SK-MEL-5 (cell line): ENCODE data around the gene SLC22A9. TPM values are rescaled to one million over a fixed set of nuclear protein-coding genes. Genes with fewer than 3 reads are reported as not detected.
"Not testable (repeated sequence)": the region's sequence is repeated elsewhere in the genome, so short reads cannot be mapped to it uniquely, and the experiment has no call there.

ENCODE experiments used
- DNase-seq: peaks from one replicate; pipeline ENCODE4 v3.0.0-alpha.2; 2016; ENCODE audit warnings: low read depth, low spot score
- in situ Hi-C: cut with HindIII; loops from 2 replicates; pipeline ENCODE4 v1.10.0; 2016; ENCODE audit warnings: low sequenced_read_pairs, high pct_unique_total_duplicates, low pct_unique_long_range_greater_than_20kb
- polyA plus RNA-seq, 2 experiments: library from polyadenylated mRNA; depleted of rRNA; stranded (reverse); fragments of >200 nt; gene quantifications; 2 replicates each; pipeline ENCODE4 v1.2.3, GENCODE V29; 2015
- total RNA-seq: library from RNA; depleted of rRNA; stranded (reverse); fragments of >200 nt; shearing (Covaris generic); gene quantifications from 2 replicates; pipeline ENCODE4 v1.2.3, GENCODE V29; 2014; rRNA removed

Gene SLC22A9
- not detected in 2 replicates for total RNA-seq
- not detected in 2 replicates for polyA plus RNA-seq (2015; cell fraction: cytosol; rRNA removed)
- polyA plus RNA-seq (2015; cell fraction: nucleus; rRNA removed) = not detected in 2 replicates

DNA sequence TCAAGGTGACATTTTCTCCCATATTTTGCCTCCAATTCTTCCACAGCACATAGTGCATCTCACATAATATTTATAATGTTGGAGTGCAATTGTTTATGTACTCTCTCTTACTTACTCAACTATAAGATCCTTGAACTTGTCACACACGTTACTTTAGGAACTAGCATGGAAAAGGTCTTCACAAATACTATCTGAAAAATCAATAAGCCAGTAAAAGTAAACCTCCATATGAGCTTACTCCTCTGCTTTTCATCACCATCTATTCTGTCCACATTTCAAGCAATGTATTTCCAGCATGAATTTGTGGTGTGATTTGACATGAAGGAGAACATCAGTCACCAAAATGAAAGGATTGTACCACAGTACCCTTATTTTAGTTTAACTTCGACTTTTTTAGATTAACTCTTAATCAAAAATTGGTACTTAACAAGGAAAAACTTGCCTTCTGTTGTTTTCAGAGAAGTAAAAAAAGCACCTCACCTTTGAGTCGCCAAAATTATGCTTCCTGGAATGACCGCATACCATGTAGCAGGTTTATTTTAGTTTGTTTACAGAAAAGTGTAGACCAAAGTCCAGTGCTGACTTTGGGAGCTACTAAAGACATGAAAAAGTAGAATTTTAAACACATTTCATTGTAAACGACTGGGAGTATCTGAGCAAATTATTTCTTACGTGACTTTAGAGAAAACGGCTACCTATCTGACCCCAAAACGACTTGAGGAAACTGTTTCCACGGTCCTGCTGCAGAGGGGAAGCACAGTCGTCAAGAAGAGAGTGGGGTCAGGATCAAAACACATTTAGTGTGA lies at the start of gene SLC22A9:
TSS of gene SLC22A9 (plus strand) at position 621 of the 806 bp plus-strand sequence. CDS start 272 bp downstream, outside the sequence.
- in situ Hi-C loops = no loop called here
- no peak for DNase-seq

DNA sequence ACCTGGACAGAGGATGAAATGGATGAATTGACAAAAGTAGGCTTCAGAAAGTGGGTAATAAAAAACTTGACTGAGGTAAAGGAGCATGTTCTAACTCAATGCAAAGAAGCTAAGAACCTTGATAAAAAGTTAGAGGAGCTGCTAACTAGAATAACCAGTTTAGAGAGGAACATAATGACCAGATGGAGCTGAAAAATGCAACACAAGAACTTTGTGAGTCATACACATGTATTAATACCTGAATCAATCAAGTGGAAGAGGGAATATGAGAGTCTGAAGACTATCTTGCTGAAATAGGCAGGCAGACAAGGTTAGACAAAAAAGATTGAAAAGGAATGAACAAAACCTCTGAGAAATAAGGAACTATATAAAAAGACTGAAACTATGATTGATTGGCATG lies 47.9 kb upstream of the SLC22A9 start:
- in situ Hi-C loops = no loop called here
- DNase-seq = no peak

DNA sequence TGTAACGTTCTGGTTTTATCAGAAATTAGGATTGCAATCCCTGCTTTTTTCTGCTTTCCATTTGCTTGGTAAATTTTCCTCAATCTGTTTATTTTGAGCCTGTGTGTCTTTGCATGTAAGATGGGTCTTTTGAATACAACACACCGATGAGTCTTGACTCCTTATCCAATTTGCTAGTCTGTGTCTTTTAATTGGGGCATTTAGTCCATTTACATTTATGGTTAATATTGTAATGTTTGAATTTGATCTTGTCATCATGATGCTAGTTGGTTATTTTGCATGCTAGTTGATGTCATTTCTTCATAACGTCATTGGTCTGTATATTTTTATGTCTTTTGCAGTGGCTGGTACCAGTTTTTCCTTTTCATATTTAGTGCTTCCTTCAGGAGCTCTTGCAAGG lies 34.5 kb upstream of the SLC22A9 start:
- in situ Hi-C loops, DNase-seq: not testable (repeated sequence)

DNA sequence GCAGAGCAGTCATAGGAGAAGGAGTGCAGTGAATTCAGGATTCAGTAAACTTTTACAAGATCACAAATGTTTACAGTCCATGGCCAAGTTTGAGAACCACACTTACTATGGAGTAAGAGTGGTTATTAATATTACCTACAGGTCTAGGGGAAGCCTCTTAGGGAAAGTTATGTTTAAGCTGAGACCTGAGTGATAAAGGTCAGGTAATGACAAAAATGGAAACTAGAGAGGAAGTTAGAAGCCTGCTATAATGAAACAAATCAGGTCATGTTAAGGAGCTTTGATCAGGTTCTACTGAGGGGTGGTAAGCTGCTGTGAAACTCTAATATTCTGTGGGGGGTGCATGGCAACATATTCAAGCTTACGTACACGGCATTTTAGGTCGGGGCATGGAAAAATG lies 32.5 kb upstream of the SLC22A9 start:
- in situ Hi-C loops = no loop called here

DNA sequence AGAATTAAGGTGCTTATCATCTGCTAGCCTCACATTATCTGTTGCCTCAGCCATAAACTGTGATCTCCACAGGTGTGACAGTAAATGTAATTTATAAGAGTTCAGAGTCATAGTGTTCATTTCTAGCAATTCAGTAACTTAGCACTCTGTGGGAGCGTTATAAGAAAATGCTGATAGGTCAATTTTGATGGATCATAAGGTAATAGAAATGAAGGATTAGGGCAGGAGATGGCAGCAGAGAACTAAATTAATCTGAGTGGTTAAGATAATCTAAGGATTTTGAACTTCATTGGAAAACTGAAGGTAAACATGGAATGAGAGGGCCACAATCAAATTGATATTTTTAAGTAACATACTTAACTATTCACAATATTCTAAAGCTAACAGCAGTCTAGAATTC lies 26.5 kb upstream of the SLC22A9 start:
- no peak for DNase-seq
- in situ Hi-C loops = no loop called here

More for the DNA sequence above, 32.5 kb upstream of the SLC22A9 start:
- DNase-seq = no peak

DNA sequence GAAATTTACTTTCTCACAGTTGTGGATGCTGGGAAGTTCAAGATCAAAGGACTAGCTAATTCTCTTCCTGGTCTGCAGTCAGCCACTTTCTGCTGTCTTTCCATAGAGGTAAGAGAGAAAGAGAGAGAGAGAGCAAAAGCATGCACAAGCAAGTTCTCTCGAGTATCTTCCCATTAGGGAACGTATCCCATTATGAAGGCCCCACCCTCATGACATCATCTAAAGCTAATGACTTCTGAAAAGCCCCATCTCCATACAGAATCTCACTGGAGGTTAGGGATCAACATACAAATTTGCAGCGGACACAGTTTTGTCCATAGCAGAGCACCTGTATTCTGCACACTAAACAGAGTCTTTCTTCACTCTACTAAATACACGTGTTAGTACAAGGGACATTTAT lies 17.4 kb upstream of the SLC22A9 start:
- DNase-seq = no peak
- in situ Hi-C loops = no loop called here

DNA sequence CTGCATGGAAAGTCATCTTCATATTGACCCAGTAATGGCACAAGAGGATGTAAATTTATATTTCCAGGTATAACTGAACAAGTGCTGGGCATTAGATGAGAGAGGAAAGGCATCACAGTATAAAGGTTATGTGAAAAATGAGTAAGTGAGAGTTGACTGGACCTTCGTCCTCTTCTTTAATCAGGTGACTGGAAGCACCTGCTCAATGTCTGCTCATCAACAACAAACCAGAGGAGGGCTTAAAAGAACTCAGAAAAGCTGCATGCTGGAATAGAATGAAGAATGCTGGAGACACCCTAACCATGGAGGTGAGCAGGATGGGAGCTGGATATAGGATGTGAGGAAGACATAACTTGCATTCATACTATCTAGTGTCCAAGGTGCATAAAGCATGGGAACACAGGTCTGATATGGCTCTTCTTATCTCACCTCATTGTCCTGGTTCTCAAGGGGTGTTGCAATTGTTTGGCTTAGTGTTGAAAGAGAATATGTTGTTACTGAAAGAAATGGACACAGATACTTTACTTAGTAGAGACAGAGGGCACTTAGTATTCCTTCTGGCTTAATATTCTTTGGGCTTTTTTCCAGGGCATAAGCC lies 7.3 kb upstream of the SLC22A9 start:
- in situ Hi-C loops = no loop called here
- no peak for DNase-seq

DNA sequence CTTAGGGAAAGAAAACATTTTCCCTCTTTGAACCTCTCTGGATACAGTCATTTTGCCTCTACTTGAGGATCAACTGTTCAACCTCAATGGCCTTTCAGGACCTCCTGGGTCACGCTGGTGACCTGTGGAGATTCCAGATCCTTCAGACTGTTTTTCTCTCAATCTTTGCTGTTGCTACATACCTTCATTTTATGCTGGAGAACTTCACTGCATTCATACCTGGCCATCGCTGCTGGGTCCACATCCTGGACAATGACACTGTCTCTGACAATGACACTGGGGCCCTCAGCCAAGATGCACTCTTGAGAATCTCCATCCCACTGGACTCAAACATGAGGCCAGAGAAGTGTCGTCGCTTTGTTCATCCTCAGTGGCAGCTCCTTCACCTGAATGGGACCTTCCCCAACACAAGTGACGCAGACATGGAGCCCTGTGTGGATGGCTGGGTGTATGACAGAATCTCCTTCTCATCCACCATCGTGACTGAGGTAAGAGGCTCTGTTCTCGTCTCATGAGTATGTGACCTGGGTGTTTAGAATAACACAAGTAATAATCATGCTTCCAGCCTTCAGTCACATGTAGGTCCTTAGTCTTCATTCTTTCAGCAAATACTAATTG lies 495 bp downstream of the SLC22A9 start:
- no peak for DNase-seq
- in situ Hi-C loops = no loop called here

DNA sequence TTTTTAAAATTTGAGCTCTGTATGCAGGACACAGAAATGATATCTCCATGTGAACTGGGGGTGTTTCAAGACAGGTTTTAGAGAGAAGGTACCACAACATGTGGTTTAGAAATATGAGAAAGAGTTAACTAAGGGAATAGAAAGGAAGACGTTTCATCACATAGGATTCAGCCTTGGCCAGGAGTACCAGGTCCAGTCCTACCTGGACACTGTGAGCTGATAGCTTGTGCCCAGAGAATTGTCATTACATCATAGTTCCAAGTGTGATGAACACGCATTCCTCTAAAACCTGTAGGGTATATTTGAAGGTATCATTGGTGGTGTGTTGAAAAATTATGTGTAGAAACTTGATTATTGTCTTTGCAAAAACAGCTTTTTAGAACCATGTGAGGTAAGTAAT lies 1.8 kb downstream of the SLC22A9 start:
- in situ Hi-C loops = no loop called here
- no peak for DNase-seq

DNA sequence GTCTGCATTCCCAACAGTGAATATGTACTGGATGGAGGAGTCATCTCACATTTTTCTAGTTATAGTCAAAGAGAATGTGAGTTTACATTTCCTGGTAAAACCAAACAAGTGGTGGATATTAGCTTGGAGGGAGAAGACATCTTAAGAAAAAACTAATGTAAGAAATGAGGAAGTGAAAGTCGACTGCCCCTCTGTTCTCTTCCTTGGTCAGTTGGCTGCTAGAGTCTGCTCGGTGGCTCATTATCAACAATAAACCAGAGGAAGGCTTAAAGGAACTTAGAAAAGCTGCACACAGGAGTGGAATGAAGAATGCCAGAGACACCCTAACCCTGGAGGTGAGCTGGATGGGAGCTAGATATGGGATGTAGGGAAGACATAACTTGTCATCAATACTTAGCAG lies 5.8 kb downstream of the SLC22A9 start:
- in situ Hi-C loops = no loop called here
- DNase-seq = no peak

DNA sequence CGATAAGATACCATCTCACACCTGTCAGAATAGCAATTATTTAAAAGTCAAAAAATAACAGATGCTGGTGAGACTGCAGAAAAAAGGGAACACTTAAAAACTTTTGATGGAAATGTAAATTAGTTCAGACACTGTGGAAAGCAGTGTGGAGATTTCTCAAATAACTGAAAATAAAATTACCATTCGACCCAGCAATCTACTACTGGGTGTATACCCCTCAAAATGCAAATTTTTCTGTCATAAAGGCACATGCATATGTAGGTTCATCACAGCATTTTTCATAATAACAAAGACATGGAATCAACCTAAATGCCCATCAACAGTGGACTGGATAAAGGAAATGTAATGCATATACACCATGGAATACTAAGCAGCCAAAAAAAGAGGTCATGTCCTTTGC lies 10.5 kb downstream of the SLC22A9 start:
- in situ Hi-C loops = no loop called here
- no peak for DNase-seq

DNA sequence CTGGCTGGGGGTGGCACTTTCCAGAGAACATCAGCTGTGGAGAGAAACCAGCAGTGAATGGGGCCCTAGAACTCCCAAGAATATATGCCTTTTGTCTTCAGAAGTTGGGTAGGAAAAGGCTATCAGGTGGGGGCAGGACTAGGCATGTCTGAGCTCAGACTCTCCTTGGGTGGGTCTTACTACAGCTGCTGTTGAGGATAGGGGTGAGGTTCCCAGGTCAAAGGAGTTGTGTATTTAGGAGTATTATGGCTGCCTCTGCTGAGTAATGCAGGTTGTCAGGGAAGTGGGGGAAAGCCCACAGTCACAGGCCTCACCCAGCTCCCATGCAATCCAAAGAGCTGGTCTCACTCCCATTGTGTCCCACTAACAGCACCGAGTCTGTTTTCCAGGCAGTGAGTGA lies 26.1 kb downstream of the SLC22A9 start:
- in situ Hi-C loops = no loop called here
- DNase-seq = no peak

DNA sequence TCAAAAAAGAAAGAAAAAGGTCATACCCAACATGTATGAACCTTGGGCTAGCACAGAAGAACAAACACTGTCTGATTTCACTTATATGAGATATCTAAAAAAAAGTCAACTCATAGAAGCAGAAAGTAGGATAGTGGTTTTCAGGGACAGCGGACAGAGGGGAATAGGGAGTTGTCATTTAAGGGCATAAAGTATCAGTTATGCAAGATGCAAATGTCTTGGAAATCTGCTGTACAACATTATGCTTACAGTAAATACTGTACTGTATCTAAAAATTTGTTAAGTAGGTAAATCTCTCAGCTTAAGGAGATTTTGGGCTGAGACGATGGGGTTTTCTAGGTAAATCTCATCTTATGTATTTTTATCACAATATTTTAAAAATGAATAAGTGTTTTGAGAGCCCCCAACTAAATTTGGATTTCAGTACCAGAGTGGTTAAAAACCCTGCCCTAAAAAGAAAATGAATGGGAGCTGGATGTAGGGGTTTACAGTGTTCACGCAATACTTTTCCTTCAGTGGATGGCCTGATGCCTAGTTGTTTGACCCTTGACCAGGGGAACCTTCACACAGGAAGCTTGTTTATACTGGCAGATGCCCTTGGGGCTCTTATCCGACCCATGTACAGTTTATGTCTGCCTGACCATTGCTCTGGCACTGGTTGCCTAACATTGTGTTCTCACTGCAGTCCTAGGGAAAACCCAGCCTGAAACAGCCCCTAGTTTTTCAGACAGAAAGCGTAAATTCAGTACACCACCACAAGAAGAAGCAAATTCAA lies 34.8 kb downstream of the SLC22A9 start:
- no peak for DNase-seq
- in situ Hi-C loops = no loop called here

DNA sequence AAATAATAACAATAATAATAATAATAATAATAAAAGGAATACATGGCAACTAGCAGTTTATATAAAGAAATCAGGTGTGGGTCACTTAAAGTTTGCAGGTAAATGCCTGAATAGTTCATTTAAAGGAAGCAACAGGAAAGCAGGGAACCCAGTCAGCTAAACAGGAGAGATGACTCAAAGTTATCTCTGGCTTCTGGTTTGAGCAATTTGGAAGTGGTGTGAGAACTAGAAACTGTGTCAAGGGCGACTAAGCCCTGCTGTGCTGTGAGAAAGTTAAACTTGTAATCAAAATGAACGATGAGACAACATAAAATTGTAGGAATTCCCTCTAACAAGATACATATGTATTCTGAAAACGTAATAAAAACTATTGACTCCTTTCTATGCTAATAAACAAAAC lies 35.5 kb downstream of the SLC22A9 start:
- in situ Hi-C loops = no loop called here
- no peak for DNase-seq

DNA sequence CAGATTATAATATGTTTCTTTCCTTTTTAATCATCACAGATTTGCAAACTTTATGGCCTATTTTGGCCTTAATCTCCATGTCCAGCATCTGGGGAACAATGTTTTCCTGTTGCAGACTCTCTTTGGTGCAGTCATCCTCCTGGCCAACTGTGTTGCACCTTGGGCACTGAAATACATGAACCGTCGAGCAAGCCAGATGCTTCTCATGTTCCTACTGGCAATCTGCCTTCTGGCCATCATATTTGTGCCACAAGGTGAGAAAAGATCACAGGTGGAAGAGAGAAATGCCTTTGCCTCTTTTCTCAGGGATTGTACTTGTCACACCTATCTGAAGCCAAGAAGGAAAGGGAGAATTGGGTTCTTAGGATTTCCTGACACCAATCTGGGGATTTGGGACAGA lies 36.9 kb downstream of the SLC22A9 start:
- in situ Hi-C loops = no loop called here
- no peak for DNase-seq

DNA sequence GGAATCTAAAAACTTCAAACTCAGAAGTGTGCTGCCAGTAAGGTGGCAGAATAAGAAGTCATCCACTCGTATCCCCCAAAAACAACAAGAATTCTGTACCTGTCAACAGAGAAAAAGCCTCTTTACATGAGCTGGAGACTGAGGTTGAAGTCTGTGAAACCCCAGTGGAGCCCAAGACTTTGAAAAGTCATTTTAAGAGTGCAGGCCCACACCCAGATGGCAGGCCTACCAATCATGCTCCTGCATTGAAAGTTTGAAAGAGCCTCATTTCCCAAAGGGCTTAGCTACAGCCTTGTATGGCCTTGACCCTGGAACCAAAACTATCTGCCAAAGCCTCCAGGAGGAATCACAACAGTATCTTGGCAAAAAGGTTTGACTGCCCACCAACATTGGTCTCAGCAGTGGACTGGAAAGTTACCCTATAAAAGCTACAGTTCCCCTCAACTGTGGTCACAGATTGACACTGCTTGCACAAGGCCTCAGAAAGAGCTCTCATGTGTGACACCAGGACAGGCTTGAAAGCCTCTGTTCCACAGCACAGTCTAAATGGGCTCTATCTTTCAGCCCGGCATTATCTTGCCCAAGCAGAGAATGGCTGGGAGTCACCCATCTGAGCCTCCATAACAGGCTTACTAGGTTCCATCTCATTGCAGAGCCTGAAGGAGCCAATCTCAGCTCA lies 47.7 kb downstream of the SLC22A9 start:
- DNase-seq = no peak
- in situ Hi-C loops = no loop called here

DNA sequence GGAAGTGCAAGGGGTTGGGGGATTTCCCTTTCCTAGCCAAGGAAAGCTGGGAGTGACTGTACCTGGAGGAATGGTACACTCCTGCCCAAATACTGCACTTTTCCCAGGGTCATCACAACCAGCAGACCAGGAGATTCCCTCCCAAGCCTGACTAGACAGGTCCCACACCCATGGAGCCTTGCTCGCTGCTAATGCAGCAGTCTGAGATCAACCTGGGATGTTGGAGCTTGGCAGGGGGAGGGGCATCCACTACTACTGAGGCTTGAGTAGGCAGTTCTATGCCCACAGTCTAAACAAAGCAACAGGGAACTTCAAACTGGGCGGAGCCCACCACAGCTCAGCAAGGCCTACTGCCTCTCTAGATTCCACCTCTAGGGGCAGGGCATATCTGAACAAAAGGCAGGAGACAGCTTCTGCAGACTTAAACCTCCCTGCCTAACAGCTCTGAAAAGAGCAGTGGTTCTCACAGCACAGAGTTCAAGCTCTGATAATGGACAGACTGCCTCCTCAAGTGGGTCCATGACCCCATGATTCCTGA lies 58.5 kb downstream of the SLC22A9 start:
- in situ Hi-C loops = no loop called here
- no peak for DNase-seq
